H9 (cell line): ENCODE data around the gene DUS1L. TPM values are rescaled to one million over a fixed set of nuclear protein-coding genes. Genes with fewer than 3 reads are reported as not detected.

Source experiments
- DNase-seq: peaks from one replicate; pipeline ENCODE4 v3.0.0-alpha.2; 2017
- H2AFZ ChIP-seq: one replicate; pipeline ENCODE4 v1.6.1; 2013; ENCODE audit warnings: mild to moderate bottlenecking, low read length, control low read depth, moderate library complexity
- H2AK5ac ChIP-seq: 2 replicates; pipeline ENCODE4 v1.6.1; 2013; ENCODE audit warnings: low read length, control low read depth, mixed read lengths; ENCODE audit not compliant: insufficient read length
- H2BK120ac ChIP-seq: one replicate; pipeline ENCODE4 v1.6.1; 2013; ENCODE audit warnings: low read depth, mild to moderate bottlenecking, low read length, control low read depth, inconsistent platforms; ENCODE audit not compliant: poor library complexity, severe bottlenecking
- H2BK12ac ChIP-seq: 2 replicates; pipeline ENCODE4 v1.6.1; 2013; ENCODE audit warnings: low read length, control low read depth, mixed read lengths, low read depth; ENCODE audit not compliant: insufficient read length
- H2BK15ac ChIP-seq: 2 replicates; pipeline ENCODE4 v1.6.1; 2013; ENCODE audit warnings: low read depth, low read length, control low read depth
- H2BK20ac ChIP-seq: one replicate; pipeline ENCODE4 v1.6.1; 2013; ENCODE audit warnings: low read depth, mild to moderate bottlenecking, low read length, control low read depth, inconsistent platforms; ENCODE audit not compliant: poor library complexity, severe bottlenecking
- H2BK5ac ChIP-seq: 2 replicates; pipeline ENCODE4 v1.6.1; 2013; ENCODE audit warnings: low read length, control low read depth, mixed read lengths; ENCODE audit not compliant: insufficient read length
- H3K14ac ChIP-seq: 2 replicates; pipeline ENCODE4 v1.6.1; 2013; ENCODE audit warnings: low read length, control low read depth; ENCODE audit not compliant: insufficient read depth
- H3K18ac ChIP-seq: 2 replicates; pipeline ENCODE4 v1.6.1; 2013; ENCODE audit warnings: low read depth, mild to moderate bottlenecking, mixed read lengths, low read length, control low read depth; ENCODE audit not compliant: insufficient read length
- H3K23ac ChIP-seq: 2 replicates; pipeline ENCODE4 v1.6.1; 2013; ENCODE audit warnings: low read length, control low read depth, mixed read lengths, low read depth; ENCODE audit not compliant: insufficient read length
- H3K23me2 ChIP-seq: 2 replicates; pipeline ENCODE4 v1.6.1; 2013; ENCODE audit warnings: low read depth, mild to moderate bottlenecking, mixed read lengths, low read length, control low read depth; ENCODE audit not compliant: insufficient read length, poor library complexity, severe bottlenecking
- H3K27ac ChIP-seq: 2 replicates; pipeline ENCODE4 v1.5.1; 2013; ENCODE audit warnings: low read length, control low read depth, mixed read lengths, low read depth; ENCODE audit not compliant: insufficient read length
- H3K27me3 ChIP-seq: 2 replicates; pipeline ENCODE4 v1.6.1; 2013; ENCODE audit warnings: low read length, control low read depth, inconsistent platforms; ENCODE audit not compliant: insufficient read depth
- H3K4ac ChIP-seq: 2 replicates; pipeline ENCODE4 v1.6.1; 2013; ENCODE audit warnings: low read depth, mild to moderate bottlenecking, control low read depth, inconsistent platforms, low read length, moderate library complexity
- H3K4me1 ChIP-seq: 2 replicates; pipeline ENCODE4 v1.6.1; 2013; ENCODE audit warnings: low read length, control low read depth, inconsistent platforms; ENCODE audit not compliant: insufficient read depth
- H3K4me2 ChIP-seq: 2 replicates; pipeline ENCODE4 v1.6.1; 2013; ENCODE audit warnings: low read length, control low read depth, mixed read lengths; ENCODE audit not compliant: insufficient read length, insufficient read depth
- H3K56ac ChIP-seq: 2 replicates; pipeline ENCODE4 v1.6.1; 2013; ENCODE audit warnings: low read depth, mild to moderate bottlenecking, mixed read lengths, low read length, control low read depth; ENCODE audit not compliant: insufficient read length
- H3K79me1 ChIP-seq: 2 replicates; pipeline ENCODE4 v1.6.1; 2013; ENCODE audit warnings: low read depth, mild to moderate bottlenecking, moderate library complexity, low read length, control low read depth, inconsistent platforms; ENCODE audit not compliant: insufficient read depth, poor library complexity, severe bottlenecking
- H3K79me2 ChIP-seq: 2 replicates; pipeline ENCODE4 v1.6.1; 2013; ENCODE audit warnings: low read length, control low read depth, inconsistent platforms; ENCODE audit not compliant: insufficient read depth
- H3K9ac ChIP-seq: 2 replicates; pipeline ENCODE4 v1.6.1; 2013; ENCODE audit warnings: low read length, control low read depth, mixed read lengths; ENCODE audit not compliant: insufficient read length; ENCODE audit errors: extremely low read depth
- H3K9me3 ChIP-seq: one replicate; pipeline ENCODE4 v1.6.1; 2013; ENCODE audit warnings: low read depth, low read length, inconsistent platforms; ENCODE audit not compliant: control insufficient read depth
- H3T11ph ChIP-seq: one replicate; pipeline ENCODE4 v1.6.1; 2013; ENCODE audit warnings: mild to moderate bottlenecking, low read length, control low read depth, inconsistent platforms
- H4K20me1 ChIP-seq: one replicate; pipeline ENCODE4 v1.6.1; 2013; ENCODE audit not compliant: control insufficient read depth, insufficient read length, insufficient read depth
- H4K5ac ChIP-seq: 2 replicates; pipeline ENCODE4 v1.6.1; 2013; ENCODE audit warnings: low read depth, mild to moderate bottlenecking, mixed read lengths, low read length, control low read depth; ENCODE audit not compliant: insufficient read length
- H4K8ac ChIP-seq: replicated peaks from 2 replicates; pipeline ENCODE4 v1.6.1; 2013; ENCODE audit warnings: low read length, control low read depth, mixed read lengths, low read depth; ENCODE audit not compliant: insufficient read length
- H4K91ac ChIP-seq: 2 replicates; pipeline ENCODE4 v1.6.1; 2013; ENCODE audit warnings: low read depth, mild to moderate bottlenecking, moderate library complexity, mixed read lengths, low read length, control low read depth; ENCODE audit not compliant: insufficient read length
- H3K27ac Mint-ChIP-seq, 3 experiments: 2 replicates in 2 of 3; 3 replicates in 1 of 3; pipeline ENCODE4 v1.8.0; 2020 to 2021; ENCODE audit warnings: mixed read lengths in 3 of 3, mild to moderate bottlenecking in 1 of 3, moderate library complexity in 1 of 3
- H3K27me3 Mint-ChIP-seq: 2 replicates; pipeline ENCODE4 v1.8.0; 2021; ENCODE audit warnings: low read depth, mild to moderate bottlenecking, moderate library complexity, mixed read lengths
- H3K36me3 Mint-ChIP-seq, 3 experiments: 2 replicates in 2 of 3; 3 replicates in 1 of 3; pipeline ENCODE4 v1.8.0; 2020 to 2021; ENCODE audit warnings: low read depth in 3 of 3, mixed read lengths in 3 of 3; ENCODE audit not compliant: insufficient read depth in 1 of 3
- H3K4me1 Mint-ChIP-seq, 2 experiments: 2 replicates each; pipeline ENCODE4 v1.8.0; 2020; ENCODE audit warnings: mixed read lengths in 2 of 2
- H3K4me3 Mint-ChIP-seq, 2 experiments: 2 replicates in 1 of 2; 3 replicates in 1 of 2; pipeline ENCODE4 v1.8.0; 2020 to 2021; ENCODE audit warnings: mild to moderate bottlenecking in 2 of 2, mixed read lengths in 2 of 2, moderate library complexity in 1 of 2
- H3K9me3 Mint-ChIP-seq, 2 experiments: 2 replicates in 1 of 2; 3 replicates in 1 of 2; pipeline ENCODE4 v1.8.0; 2020; ENCODE audit warnings: mild to moderate bottlenecking in 2 of 2, mixed read lengths in 2 of 2, moderate library complexity in 1 of 2
- CTCF ChIP-seq: fragments of 200-600 bp; sonication (generic); conservative IDR thresholded peaks from 3 replicates; pipeline ENCODE4 v1.8.0; 2021; ENCODE audit warnings: antibody characterized with exemption, mild to moderate bottlenecking
- WGBS: extraction: QIAGEN DNeasy Blood & Tissue Kit; methylation state at CpG from one replicate; pipeline ENCODE4 v1.1.7; 2013; ENCODE audit warnings: missing lambda C conversion rate, low lambda C conversion rate, mixed read lengths; ENCODE audit not compliant: insufficient read length; ENCODE audit errors: extremely low coverage; 5-methylcytosine and 5-hydroxymethylcytosine counted together
- total RNA-seq: library from RNA; stranded (reverse); gene quantifications from 2 replicates; pipeline ENCODE4 v1.2.1, GENCODE V29; 2021

The DUS1L gene
- total RNA-seq, 1 experiment from 2014 or later: 103 TPM

GRCh38 chr17:82114447-82114846 lies 48.8 kb upstream of the DUS1L start:
- no peak overlapping the region for H2BK15ac ChIP-seq
- H3K4me1 Mint-ChIP-seq: peaks cover 15 to 32% of the 10 kb centered on the region in 2 experiments
- no peak overlapping the region for H3K9ac ChIP-seq
- no peak overlapping the region for H3K56ac ChIP-seq
- H4K8ac ChIP-seq: no peak overlapping the region
- no peak overlapping the region for H2BK12ac ChIP-seq
- H2BK20ac ChIP-seq: no peak overlapping the region
- no peaks in the 10 kb centered on the region for H3K79me1 ChIP-seq
- no peak overlapping the region for H2BK5ac ChIP-seq
- H3K4ac ChIP-seq: no peak overlapping the region
- no peak overlapping the region for H3K27ac ChIP-seq
- H4K91ac ChIP-seq: no peak overlapping the region
- no peaks in the 10 kb centered on the region for H3K27me3 ChIP-seq
- no peaks in the 10 kb centered on the region for H3K79me2 ChIP-seq
- no peak overlapping the region for H3K4me3 Mint-ChIP-seq
- H2BK120ac ChIP-seq: no peak overlapping the region
- no peak overlapping the region for H3K4me2 ChIP-seq
- DNase-seq: no peak
- no peaks in the 10 kb centered on the region for H3K23me2 ChIP-seq
- no peak overlapping the region for H2AFZ ChIP-seq
- H3K9me3 ChIP-seq: no peaks in the 10 kb centered on the region
- peaks cover 0 to 2% of the 10 kb centered on the region in 2 experiments; a peak in 1 of 5 replicates for H3K9me3 Mint-ChIP-seq
- H3K4me1 ChIP-seq: no peaks in the 10 kb centered on the region
- H3K18ac ChIP-seq: no peak overlapping the region
- H3K27ac Mint-ChIP-seq: no peak overlapping the region
- H4K20me1 ChIP-seq: peaks cover 3% of the 10 kb centered on the region
- H3K36me3 Mint-ChIP-seq: peaks cover 0 to 2% (median 2%) of the 10 kb centered on the region in 3 experiments; a peak in 4 of 7 replicates
- H3T11ph ChIP-seq: no peak overlapping the region
- no peak overlapping the region for H2AK5ac ChIP-seq
- H3K27me3 Mint-ChIP-seq: peaks cover 64% of the 10 kb centered on the region
- TF ChIP-seq CTCF: no peak
- no CpG with 5 or more reads among the region's 10 CpGs for WGBS
- no peak overlapping the region for H3K23ac ChIP-seq
- no peak overlapping the region for H4K5ac ChIP-seq
- no peak overlapping the region for H3K14ac ChIP-seq
